HG03039 (cell line): ENCODE data around the gene NBAS.

ENCODE experiments used
- ATAC-seq: cut with Tn5 transposase; IDR thresholded peaks from one replicate; pipeline ENCODE4 v1.9.1; 2021; ENCODE audit warnings: mild to moderate bottlenecking, moderate library complexity; ENCODE audit not compliant: unreplicated experiment

NBAS gene

GRCh38 chr2:15181092-15181745 lies 379.9 kb downstream of the NBAS start:
- no peak for ATAC-seq

DNA sequence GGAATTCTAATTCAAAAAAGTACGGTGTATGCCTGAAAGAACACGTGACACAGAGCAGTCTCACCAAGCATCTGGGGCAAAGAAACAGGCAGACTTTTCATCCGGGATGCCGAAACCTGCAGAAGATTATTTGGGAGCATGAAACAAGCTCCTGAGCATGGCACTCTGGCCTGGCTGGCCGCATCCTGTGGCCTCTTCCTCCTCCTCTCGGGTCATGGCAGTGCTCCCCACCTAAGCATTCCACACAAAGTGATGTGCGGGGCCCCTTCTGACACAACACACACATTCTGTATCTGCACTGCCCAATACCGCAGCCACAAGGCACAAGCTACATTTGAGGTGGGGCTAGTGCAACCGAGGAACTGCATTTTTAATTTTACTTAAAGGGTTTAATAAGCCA lies 380.8 kb downstream of the NBAS start:
- ATAC-seq: no peak

DNA sequence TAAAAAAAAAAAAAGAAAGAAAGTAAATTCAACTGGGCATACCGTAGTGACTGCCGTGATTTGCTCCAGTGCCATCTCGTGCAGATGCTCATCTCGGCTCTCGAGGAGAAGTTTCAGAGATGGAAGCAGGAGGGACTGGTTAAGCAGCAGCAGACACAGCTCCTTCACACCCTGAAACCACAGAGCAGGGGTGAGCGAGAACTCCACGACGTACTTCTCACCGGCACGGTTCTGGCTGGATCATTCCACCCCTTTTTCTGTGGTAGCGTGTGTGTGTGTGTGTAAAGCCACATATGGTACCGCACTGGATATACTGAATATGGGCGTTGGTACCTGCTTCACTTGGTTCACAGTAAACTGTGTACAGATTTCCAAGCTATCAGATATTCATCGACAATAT lies 382.2 kb downstream of the NBAS start:
- no peak for ATAC-seq

DNA sequence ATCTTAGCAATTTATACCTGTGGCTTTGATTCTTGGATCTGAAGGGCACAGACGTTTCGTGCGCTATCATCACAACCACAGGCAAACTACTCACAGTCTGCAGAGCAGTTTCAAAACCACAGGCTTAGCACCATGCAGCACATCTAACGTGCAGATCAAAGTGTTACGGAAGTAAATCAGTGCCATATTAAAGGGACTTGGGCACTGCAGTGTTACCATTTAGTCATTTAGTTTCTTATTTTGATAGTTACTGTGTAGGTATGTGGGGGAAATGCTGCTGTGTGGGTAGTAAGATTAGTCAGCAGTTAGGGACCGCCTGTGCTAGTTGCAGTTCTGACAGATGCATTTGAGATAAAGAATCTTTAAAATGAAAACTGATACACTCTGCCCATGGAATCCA lies 384.0 kb downstream of the NBAS start:
- peak; percentile 93 for ATAC-seq

GRCh38 chr2:15176604-15177003 lies 384.5 kb downstream of the NBAS start:
- no peak for ATAC-seq

DNA sequence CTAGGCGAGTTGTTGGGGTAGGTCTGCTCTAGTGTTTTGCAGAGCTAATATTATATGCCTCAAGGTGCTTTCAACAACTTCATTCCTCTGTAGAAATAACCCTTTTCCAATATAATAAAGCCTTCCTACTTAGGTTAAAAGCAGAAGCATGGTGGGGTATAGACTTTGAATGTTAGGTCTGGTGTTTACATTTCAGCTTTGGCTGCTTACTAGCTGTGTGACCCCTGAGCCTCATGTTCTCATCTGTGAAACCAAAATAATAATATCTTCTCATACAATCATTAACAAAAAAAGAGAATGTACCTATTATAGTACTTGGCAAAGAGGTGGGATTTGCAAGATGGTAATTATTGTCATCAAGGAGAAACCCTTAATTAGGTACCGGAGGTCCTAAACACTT lies 386.6 kb downstream of the NBAS start:
- no peak for ATAC-seq

GRCh38 chr2:15173501-15173900 lies 387.6 kb downstream of the NBAS start:
- no peak for ATAC-seq

DNA sequence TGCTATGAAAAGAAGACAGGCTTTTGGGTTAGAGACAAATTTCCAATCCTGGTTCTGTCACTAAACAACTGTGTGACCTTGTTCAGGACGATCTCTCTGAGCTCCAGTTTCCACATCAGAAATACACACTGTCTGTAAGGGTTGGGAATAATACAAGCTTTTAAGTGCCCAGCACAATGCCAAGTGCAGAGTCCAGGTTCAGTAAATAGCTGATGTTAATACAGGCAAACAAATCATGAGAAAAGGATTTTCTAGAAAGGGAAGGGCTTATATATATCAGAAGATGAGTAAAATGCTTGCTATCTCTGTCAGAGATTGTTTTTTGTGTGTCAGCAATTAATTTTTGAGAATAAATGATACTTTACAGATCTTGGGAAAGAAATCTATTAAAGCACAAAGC lies 388.3 kb downstream of the NBAS start:
- no peak for ATAC-seq

- no peak for ATAC-seq
These were observed 390.9 kb downstream of the NBAS start for GRCh38 chr2:15170070-15170775.

DNA sequence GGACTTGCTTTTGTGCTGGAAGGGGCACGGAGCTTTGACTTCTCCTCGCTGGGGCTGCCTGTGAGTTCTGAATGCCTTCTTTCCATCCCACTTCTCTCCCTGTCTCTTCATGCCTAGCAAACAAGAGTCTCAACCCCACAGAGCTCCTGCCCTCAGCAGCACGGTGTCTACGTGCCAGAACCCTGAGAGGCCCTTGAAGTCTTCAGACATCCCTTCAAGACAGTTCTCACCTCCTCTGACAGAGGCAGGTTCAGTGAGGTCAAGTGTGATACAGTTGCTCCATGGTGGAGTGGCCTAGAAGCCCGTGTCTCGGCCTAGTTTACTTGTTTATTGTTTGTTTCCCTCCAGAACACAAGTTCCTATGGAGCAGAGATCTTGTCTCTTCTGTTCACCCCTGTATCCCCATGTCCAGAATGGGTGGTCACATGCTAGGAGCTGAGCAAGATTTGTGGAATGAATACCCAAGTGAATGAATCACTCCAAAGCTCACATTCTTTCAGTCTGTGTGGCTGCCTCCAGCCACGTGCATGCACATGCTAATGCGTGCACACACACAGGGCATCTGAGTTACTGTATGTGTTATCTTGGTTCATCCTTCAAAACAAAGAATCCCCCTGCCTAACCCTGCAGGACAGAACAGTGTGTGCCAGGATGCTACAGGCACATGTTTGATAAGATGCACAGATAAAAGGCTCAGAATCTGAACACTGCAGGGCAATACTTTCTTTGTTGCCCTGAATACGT lies 391.6 kb downstream of the NBAS start:
- ATAC-seq: no peak

GRCh38 chr2:15168116-15168515 lies 393.0 kb downstream of the NBAS start:
- no peak for ATAC-seq

- ATAC-seq: no peak
These were observed 394.3 kb downstream of the NBAS start for GRCh38 chr2:15166878-15167277.

DNA sequence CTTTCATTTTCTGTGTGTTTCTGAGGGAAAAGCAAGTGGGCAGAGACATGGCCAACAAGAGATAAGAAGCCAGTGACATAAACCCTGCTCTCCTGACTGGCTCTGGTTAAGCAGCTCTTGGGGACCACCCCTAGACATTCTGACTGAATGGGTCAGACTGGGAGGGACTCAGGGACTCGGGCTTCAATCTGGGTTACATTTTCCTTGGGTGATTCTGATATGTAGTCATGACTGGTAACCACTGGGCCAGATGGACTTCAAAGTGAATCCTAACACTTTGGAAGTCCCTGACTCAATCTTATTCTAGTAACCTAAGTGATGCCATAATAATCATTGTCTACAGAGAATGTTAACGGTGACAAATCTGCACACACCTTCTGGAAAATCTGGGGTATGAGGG lies 397.8 kb downstream of the NBAS start:
- ATAC-seq: no peak

DNA sequence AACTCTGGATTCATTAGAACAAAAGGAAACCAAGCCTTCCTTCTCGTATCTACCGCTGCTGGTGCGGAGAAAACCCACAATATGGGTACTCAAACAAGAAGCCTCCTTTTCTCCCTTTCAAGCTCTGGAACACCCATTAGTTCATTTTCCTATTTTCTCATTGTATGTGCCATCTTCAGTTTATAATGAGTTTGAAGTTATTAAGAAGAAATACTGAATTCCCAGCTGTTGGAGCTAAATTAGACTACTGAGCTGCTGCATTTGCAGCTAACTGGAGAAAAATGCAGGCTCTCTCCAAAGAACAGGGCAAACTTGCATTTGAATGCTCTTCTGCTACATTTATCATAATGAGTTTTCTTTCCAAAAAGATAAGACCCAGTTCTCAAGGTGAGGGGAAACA lies 398.5 kb downstream of the NBAS start:
- no peak for ATAC-seq

DNA sequence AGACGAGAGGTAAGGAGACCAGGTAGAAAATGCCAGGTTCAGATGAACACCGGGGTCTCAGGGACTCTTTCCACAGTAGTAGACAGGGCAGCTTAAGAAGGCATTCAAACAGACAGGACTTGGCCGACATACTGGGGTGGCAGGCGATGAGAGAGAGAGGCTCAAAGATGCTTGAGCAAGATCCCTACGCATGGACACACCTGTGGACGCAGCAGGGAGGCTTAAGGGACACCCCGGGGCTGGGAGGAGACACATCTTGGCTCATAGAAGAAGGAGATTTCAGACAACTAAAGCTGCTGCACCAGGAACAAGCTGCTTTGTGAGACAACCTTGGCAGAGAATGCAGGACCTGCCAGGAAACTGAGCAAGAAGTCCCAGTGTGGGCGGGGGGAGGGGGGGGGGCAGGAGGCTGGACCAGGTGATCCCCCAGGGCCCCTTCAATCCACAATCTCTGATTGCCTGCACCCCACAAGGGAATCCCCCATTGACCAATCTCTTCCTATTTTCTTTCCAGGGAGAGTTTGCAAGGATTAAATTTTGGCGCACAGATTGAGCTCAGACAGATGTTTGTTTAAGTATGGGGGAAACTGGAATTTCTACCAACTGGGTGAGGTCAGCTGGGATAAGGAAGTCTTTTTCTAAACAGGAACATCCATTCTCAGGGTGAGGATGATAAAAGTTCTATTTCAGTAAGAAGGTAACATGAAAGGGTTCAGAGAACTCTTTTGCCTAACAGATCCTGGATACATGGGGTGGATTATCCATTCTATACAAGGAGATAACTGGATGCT lies 400.7 kb downstream of the NBAS start:
- ATAC-seq: no peak

- no peak for ATAC-seq
These were observed 401.4 kb downstream of the NBAS start for GRCh38 chr2:15159751-15160177.

- no peak for ATAC-seq
These were observed 401.9 kb downstream of the NBAS start for GRCh38 chr2:15159206-15159605.

GRCh38 chr2:15158532-15158931 lies 402.6 kb downstream of the NBAS start:
- ATAC-seq: no peak

GRCh38 chr2:15158100-15158499 lies 403.0 kb downstream of the NBAS start:
- no peak for ATAC-seq

- no peak for ATAC-seq
These were observed 405.1 kb downstream of the NBAS start for GRCh38 chr2:15155959-15156574.

DNA sequence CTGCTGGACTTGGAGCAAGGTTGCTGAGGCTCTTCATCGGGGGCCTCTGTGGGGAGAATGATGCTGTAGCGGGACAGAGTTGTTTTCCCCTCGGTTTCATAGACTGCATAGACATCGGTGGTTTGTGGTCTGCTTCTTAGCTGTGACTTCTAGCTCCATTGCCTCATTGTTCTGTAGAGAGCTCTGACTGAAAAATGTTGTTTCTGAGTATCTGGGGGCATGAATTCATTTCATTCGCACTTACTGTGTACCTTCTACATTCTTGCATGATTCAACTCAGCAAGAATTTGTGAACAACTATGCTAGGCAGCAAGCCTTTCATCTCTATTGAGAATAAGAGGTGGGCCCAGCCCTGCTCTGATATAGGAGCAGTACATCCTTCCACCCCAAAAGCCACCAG lies 406.8 kb downstream of the NBAS start:
- ATAC-seq: no peak
